Breast epithelium (tissue), 4 donors: ENCODE data around the gene ZNF394. TPM values are rescaled to one million over a fixed set of nuclear protein-coding genes. Genes with fewer than 3 reads are reported as not detected.

ENCODE experiments used
- DNase-seq, 2 donors: peaks; one replicate each; pipeline ENCODE4 v3.0.0-alpha.2; 2019; ENCODE audit warnings: low spot score in 2 of 2
- H3K27ac ChIP-seq, 2 donors: fragments of 200-600 bp; sonication (generic) in 1 of 2; one replicate each; pipeline ENCODE4 v1.5.1; 2016 to 2019; ENCODE audit warnings: mild to moderate bottlenecking in 1 of 2
- H3K27me3 ChIP-seq, 2 donors: fragments of 200-600 bp; sonication (generic) in 1 of 2; one replicate each; pipeline versions ENCODE4 v1.5.1 to v1.6.0; 2017 to 2019; ENCODE audit warnings: control low read depth in 1 of 2, mild to moderate bottlenecking in 1 of 2
- H3K36me3 ChIP-seq: fragments of 200-600 bp; one replicate; pipeline ENCODE4 v1.5.1; 2019
- H3K4me1 ChIP-seq, 2 donors: fragments of 200-600 bp; sonication (generic); one replicate each; pipeline ENCODE4 v1.5.1; 2016 to 2019; ENCODE audit warnings: control low read depth in 1 of 2
- H3K4me3 ChIP-seq, 3 donors: fragments of 200-600 bp; sonication (generic); 1 replicate in 2 of 3; 2 replicates in 1 of 3; pipeline ENCODE4 v1.5.1; 2016 to 2019; ENCODE audit warnings: mild to moderate bottlenecking in 3 of 3, moderate library complexity in 2 of 3
- H3K9me3 ChIP-seq, 2 donors: fragments of 200-600 bp; sonication (generic) in 1 of 2; one replicate each; pipeline ENCODE4 v1.5.1; 2016 to 2019; ENCODE audit warnings: control low read depth in 1 of 2
- POLR2A ChIP-seq: fragments of 450-650 bp; IDR thresholded peaks from one replicate; pipeline ENCODE4 v1.6.1; 2016; ENCODE audit warnings: antibody characterized with exemption, mild to moderate bottlenecking, moderate library complexity
- POLR2AphosphoS5 ChIP-seq, 3 donors: sonication (generic); formaldehyde crosslinking; IDR thresholded peaks; one replicate each; pipeline ENCODE4 v1.6.1; 2017; ENCODE audit warnings: antibody characterized with exemption in 3 of 3
- intact Hi-C: fragments of 100-400 bp; cut with DNase I; formaldehyde crosslinking; loops from one replicate; pipeline ENCODE4 v1.15.1; 2023; ENCODE audit warnings: low total_unique reads
- total RNA-seq, 3 donors: library from RNA; depleted of rRNA; stranded (reverse); fragments of >200 nt; gene quantifications; one replicate each; pipeline ENCODE4 v1.1.0, GENCODE V29; 2016
- TF ChIP-seq, protein P1 (sequence below), 3 donors: fragments of 450-650 bp; IDR thresholded peaks; one replicate each; pipeline ENCODE4 v1.5.1; 2016 to 2017; ENCODE audit warnings: antibody characterized with exemption in 3 of 3, mild to moderate bottlenecking in 3 of 3, moderate library complexity in 3 of 3

Gene ZNF394
- total RNA-seq, 3 donors from 2014 or later = 42.2 to 58.7 (median 58.3) TPM

- no peak overlapping the region for H3K4me3 ChIP-seq
- no peaks in the 10 kb centered on the region for H3K9me3 ChIP-seq
- H3K27ac ChIP-seq = no peak overlapping the region
- intact Hi-C loops = no loop called here
- no peak for DNase-seq
- TF ChIP-seq POLR2AphosphoS5 (IDR thresholded peaks at IDR 0.05) (no peak), POLR2A (no peak)
- TF ChIP-seq, protein P1, sequence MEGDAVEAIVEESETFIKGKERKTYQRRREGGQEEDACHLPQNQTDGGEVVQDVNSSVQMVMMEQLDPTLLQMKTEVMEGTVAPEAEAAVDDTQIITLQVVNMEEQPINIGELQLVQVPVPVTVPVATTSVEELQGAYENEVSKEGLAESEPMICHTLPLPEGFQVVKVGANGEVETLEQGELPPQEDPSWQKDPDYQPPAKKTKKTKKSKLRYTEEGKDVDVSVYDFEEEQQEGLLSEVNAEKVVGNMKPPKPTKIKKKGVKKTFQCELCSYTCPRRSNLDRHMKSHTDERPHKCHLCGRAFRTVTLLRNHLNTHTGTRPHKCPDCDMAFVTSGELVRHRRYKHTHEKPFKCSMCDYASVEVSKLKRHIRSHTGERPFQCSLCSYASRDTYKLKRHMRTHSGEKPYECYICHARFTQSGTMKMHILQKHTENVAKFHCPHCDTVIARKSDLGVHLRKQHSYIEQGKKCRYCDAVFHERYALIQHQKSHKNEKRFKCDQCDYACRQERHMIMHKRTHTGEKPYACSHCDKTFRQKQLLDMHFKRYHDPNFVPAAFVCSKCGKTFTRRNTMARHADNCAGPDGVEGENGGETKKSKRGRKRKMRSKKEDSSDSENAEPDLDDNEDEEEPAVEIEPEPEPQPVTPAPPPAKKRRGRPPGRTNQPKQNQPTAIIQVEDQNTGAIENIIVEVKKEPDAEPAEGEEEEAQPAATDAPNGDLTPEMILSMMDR (IDR thresholded peaks at IDR 0.05) = no peak
- no peaks in the 10 kb centered on the region for H3K4me1 ChIP-seq
- no peaks in the 10 kb centered on the region for H3K27me3 ChIP-seq
- H3K36me3 ChIP-seq = no peaks in the 10 kb centered on the region
Observed at GRCh38 chr7:99449326-99449725, 50.8 kb downstream of the ZNF394 start.

DNA sequence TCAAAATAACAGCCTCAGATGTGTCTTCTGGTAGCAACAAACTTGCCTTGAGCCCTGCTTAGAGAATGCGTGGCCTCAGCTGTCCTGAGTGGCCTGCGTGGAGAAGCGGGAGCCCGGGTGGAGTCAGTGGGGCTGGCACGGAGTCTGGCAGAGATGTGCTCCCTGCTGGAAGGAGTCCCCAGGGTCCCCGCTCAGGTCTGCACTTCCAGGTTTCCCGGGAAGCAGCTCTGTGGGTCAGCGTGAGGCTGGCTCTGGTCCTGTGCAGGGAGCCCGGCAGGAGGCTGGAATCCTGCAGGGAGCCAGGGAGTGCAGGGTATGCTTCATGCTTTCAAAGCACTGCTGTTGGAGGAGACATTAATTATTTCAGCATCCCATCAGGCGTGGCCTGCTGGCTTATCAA is 51.2 kb downstream of the ZNF394 start:
- H3K27ac ChIP-seq = no peak overlapping the region
- TF ChIP-seq POLR2A = no peak
- TF ChIP-seq, protein P1 (IDR thresholded peaks at IDR 0.05) = no peak
- TF ChIP-seq POLR2AphosphoS5 (IDR thresholded peaks at IDR 0.05) = no peak
- no peaks in the 10 kb centered on the region for H3K36me3 ChIP-seq
- DNase-seq = no peak
- intact Hi-C loops = no loop called here
- no peaks in the 10 kb centered on the region for H3K27me3 ChIP-seq
- no peaks in the 10 kb centered on the region for H3K4me1 ChIP-seq
- no peaks in the 10 kb centered on the region for H3K9me3 ChIP-seq
- H3K4me3 ChIP-seq = no peak overlapping the region

GRCh38 chr7:99447943-99448342 is 52.1 kb downstream of the ZNF394 start:
- Histone ChIP-seq H3K27me3 (no peaks in the 10 kb centered on the region), H3K4me1 (no peaks in the 10 kb centered on the region), H3K27ac (no peak overlapping the region), H3K9me3 (no peaks in the 10 kb centered on the region), H3K36me3 (no peaks in the 10 kb centered on the region), H3K4me3 (no peak overlapping the region)
- DNase-seq = no peak
- TF ChIP-seq, protein P1 (IDR thresholded peaks at IDR 0.05) = no peak
- TF ChIP-seq POLR2A (no peak), POLR2AphosphoS5 (IDR thresholded peaks at IDR 0.05) (no peak)
- intact Hi-C loops = no loop called here

DNA sequence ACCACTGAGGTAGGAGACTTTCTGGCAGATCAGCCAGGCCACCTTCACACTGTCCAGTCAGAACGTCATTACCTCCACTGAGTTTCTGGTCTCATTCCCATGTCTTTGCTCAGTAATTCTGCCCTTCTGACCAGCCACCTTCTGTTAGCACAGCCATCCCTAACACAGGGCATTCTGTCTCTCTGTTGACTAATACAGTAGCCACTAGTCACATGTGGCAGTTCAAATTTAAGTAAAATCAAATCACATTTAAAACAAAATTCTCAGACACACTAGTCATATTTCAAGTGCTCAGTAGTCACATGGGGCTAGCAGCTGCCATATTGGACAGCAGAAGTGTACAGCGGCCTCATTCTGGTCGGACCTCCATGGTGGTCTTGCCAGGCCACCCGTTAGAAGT is 54.0 kb downstream of the ZNF394 start:
- no peaks in the 10 kb centered on the region for H3K36me3 ChIP-seq
- peaks cover 0 to 4% of the 10 kb centered on the region in 2 donors for H3K4me1 ChIP-seq
- no peaks in the 10 kb centered on the region for H3K27me3 ChIP-seq
- DNase-seq = no peak
- no peaks in the 10 kb centered on the region for H3K9me3 ChIP-seq
- TF ChIP-seq, protein P1 (IDR thresholded peaks at IDR 0.05) = no peak
- TF ChIP-seq POLR2A (no peak), POLR2AphosphoS5 (IDR thresholded peaks at IDR 0.05) (no peak)
- intact Hi-C loops = no loop called here
- H3K4me3 ChIP-seq = no peak overlapping the region
- H3K27ac ChIP-seq = no peak overlapping the region

Other genes starting within 250 kb of the ZNF394 start
- not detected for gene MYH16, start 227.4 kb downstream of the ZNF394 start, total RNA-seq
- 100 to 1,000 TPM; 113 to 122 (median 117) TPM for gene ARPC1A, start 174.4 kb downstream of the ZNF394 start, total RNA-seq
- gene ARPC1B, start 125.6 kb downstream of the ZNF394 start, total RNA-seq = 100 to 1,000 TPM; 108 to 176 (median 169) TPM
- 10 to 100 TPM; 39.4 to 86.4 (median 51.5) TPM for gene PDAP1, start 91.7 kb downstream of the ZNF394 start, total RNA-seq
- gene BUD31, start 91.3 kb downstream of the ZNF394 start, total RNA-seq = 10 to 100 TPM; 53.9 to 69.8 (median 65.4) TPM
- 1 to 10 TPM; 4.5 to 8.3 (median 4.9) TPM for gene PTCD1, start 61.5 kb downstream of the ZNF394 start, total RNA-seq
- gene CPSF4, start 61.3 kb downstream of the ZNF394 start, total RNA-seq = 10 to 100 TPM; 32.8 to 40.6 (median 32.9) TPM
- 100 to 1,000 TPM; 741 to 814 (median 754) TPM for gene ATP5MF, start 34.1 kb downstream of the ZNF394 start, total RNA-seq
- gene ZNF789, start 27.4 kb downstream of the ZNF394 start, total RNA-seq = 10 to 100 TPM in 1 of 3 donors, 1 to 10 TPM in 2; 4.6 to 12.3 (median 8.5) TPM
- gene ZKSCAN5, start 4.4 kb upstream of the ZNF394 start, total RNA-seq = 10 to 100 TPM in 1 of 3 donors, 1 to 10 TPM in 2; 7.5 to 11.0 (median 8.0) TPM
- 10 to 100 TPM in 1 of 3 donors, 1 to 10 TPM in 2; 2.6 to 10.2 (median 5.6) TPM for gene FAM200A, start 51.8 kb upstream of the ZNF394 start, total RNA-seq
- gene ZNF655, start 58.4 kb upstream of the ZNF394 start, total RNA-seq = 100 to 1,000 TPM; 100 to 129 (median 110) TPM
- gene TMEM225B, start 98.0 kb upstream of the ZNF394 start, total RNA-seq = 1 to 10 TPM; 1.0 to 4.5 (median 2.0) TPM
- gene ZSCAN25, start 116.7 kb upstream of the ZNF394 start, total RNA-seq = 10 to 100 TPM; 15.2 to 23.6 (median 18.4) TPM
- gene CYP3A5, start 179.7 kb upstream of the ZNF394 start, total RNA-seq = 10 to 100 TPM in 2 of 3 donors, 1 to 10 TPM in 1; 8.5 to 25.9 (median 15.4) TPM
- 1 to 10 TPM in 2 of 3 donors, not detected in 1; 1.5 to 2.3 TPM for gene CYP3A7, start 234.9 kb upstream of the ZNF394 start, total RNA-seq